ENCODE data around the gene PEX5.

Gene PEX5

GRCh38 chr12:7162691-7163114 is 26.8 kb upstream of the PEX5 start (continued):
- no peak for TF ChIP-seq PRDM2 (tag by site-specific recombination; IDR thresholded peaks at IDR 0.05; ENCODE audit: borderline replicate concordance)
- no peak for TF ChIP-seq ZNF768 (tag by site-specific recombination; IDR thresholded peaks at IDR 0.05)
- TF ChIP-seq ZNF501 (tag by site-specific recombination; IDR thresholded peaks at IDR 0.05), result no peak
- TF ChIP-seq GLI2 (tag by site-specific recombination; IDR thresholded peaks at IDR 0.05; ENCODE audit: borderline replicate concordance, low read depth), result no peak

GRCh38 chr12:7169951-7170350 is 19.5 kb upstream of the PEX5 start:
- H3K27ac ChIP-seq (ENCODE audit: extremely low read depth, low read depth, low read length), result no peak overlapping the region
- H3K36me3 ChIP-seq (ENCODE audit: control insufficient read depth in 2 of 2, insufficient read depth in 1 of 2, low read length in 2 of 2), result no peaks in the 10 kb centered on the region
- TF ChIP-seq ZIC2 (tag by site-specific recombination; IDR thresholded peaks at IDR 0.05) (no peak), ZNF626 (tag by site-specific recombination; IDR thresholded peaks at IDR 0.05) (no peak), ZNF202 (tag by site-specific recombination; IDR thresholded peaks at IDR 0.05; ENCODE audit: borderline replicate concordance) (no peak), REST (tag by site-specific recombination; IDR thresholded peaks at IDR 0.05) (no peak), PRDM10 (tag by site-specific recombination; IDR thresholded peaks at IDR 0.05) (no peak), ZNF221 (tag by site-specific recombination; IDR thresholded peaks at IDR 0.05; ENCODE audit: borderline replicate concordance) (no peak), PRDM4 (tag by site-specific recombination; IDR thresholded peaks at IDR 0.05) (no peak), ZNF510 (tag by site-specific recombination; IDR thresholded peaks at IDR 0.05; ENCODE audit: insufficient replicate concordance) (no peak), ZNF398 (tag by site-specific recombination; IDR thresholded peaks at IDR 0.05) (no peak), ZNF610 (tag by site-specific recombination; IDR thresholded peaks at IDR 0.05; ENCODE audit: borderline replicate concordance) (no peak), FEZF1 (tag by site-specific recombination; IDR thresholded peaks at IDR 0.05) (no peak), ZNF624 (tag by site-specific recombination; IDR thresholded peaks at IDR 0.05) (no peak), ZNF132 (tag by site-specific recombination; IDR thresholded peaks at IDR 0.05; ENCODE audit: borderline replicate concordance) (no peak)
- H3K4me1 ChIP-seq (ENCODE audit: control insufficient read depth, insufficient read depth, low read length), result no peaks in the 10 kb centered on the region
- CTCF ChIA-PET, result interaction anchor here (0.8 to 1.7 kb wide), 2 partner anchors 8 to 12 kb away, joined by 3 to 7 read pairs; no protein-coding TSS in a partner anchor
- no peaks in the 10 kb centered on the region for H3K9me3 ChIP-seq (ENCODE audit: control insufficient read depth, insufficient read depth, low read depth, low read length)
- H3K4me3 ChIP-seq (ENCODE audit: low read depth, low read length), result no peak overlapping the region
- POLR2A ChIA-PET, result no interaction called here

Measured in HEK293 (cell line).